GM19397 (cell line): ENCODE measurements around the gene SMIM5.
A peak's percentile ranks its signal among the peaks of the same experiment; 100 is the strongest.
"Not testable (repeated sequence)": the region's sequence is repeated elsewhere in the genome, so short reads cannot be mapped to it uniquely, and the experiment has no call there.

Experiments
- ATAC-seq: cut with Tn5 transposase; IDR thresholded peaks from one replicate; pipeline ENCODE4 v1.9.1; 2021; ENCODE audit warnings: mild to moderate bottlenecking, moderate library complexity; ENCODE audit not compliant: unreplicated experiment

SMIM5 gene

GRCh38 chr17:75632863-75633485, at the start of gene SMIM5:
Gene SMIM5 (plus strand): TSS chr17:75633434. CDS start chr17:75640202, 6,768 bp downstream.
- peak; percentile 46 for ATAC-seq

GRCh38 chr17:75584849-75585175, 48.4 kb upstream of the SMIM5 start:
- no peak for ATAC-seq

- no peak for ATAC-seq
These were observed 45.3 kb upstream of the SMIM5 start, which contains the start of gene MYO15B for GRCh38 chr17:75587675-75588595. Gene MYO15B (plus strand): TSS chr17:75587800. CDS start chr17:75588058, 258 bp downstream.

- no peak for ATAC-seq
These were observed 44.6 kb upstream of the SMIM5 start for GRCh38 chr17:75588596-75589011.

- ATAC-seq = peak; percentile 72
These were observed 44.0 kb upstream of the SMIM5 start for GRCh38 chr17:75589012-75589918.

GRCh38 chr17:75589919-75590303, 43.3 kb upstream of the SMIM5 start:
- ATAC-seq = no peak

- no peak for ATAC-seq
These were observed 42.9 kb upstream of the SMIM5 start for GRCh38 chr17:75590314-75590761.

- ATAC-seq = no peak
These were observed 42.1 kb upstream of the SMIM5 start for GRCh38 chr17:75590849-75591721.

- ATAC-seq = no peak
These were observed 41.4 kb upstream of the SMIM5 start for GRCh38 chr17:75591722-75592302.

GRCh38 chr17:75592348-75593020, 40.8 kb upstream of the SMIM5 start:
- no peak for ATAC-seq

- not testable (repeated sequence) for ATAC-seq
These were observed 39.8 kb upstream of the SMIM5 start for GRCh38 chr17:75593430-75593829.

GRCh38 chr17:75594499-75595283, 38.5 kb upstream of the SMIM5 start:
- ATAC-seq = no peak

GRCh38 chr17:75595284-75595919, 37.8 kb upstream of the SMIM5 start:
- ATAC-seq = no peak

- no peak for ATAC-seq
These were observed 37.3 kb upstream of the SMIM5 start for GRCh38 chr17:75595920-75596313.

GRCh38 chr17:75596320-75597087, 36.7 kb upstream of the SMIM5 start:
- ATAC-seq = no peak

GRCh38 chr17:75601057-75601987, 31.9 kb upstream of the SMIM5 start:
- no peak for ATAC-seq
